GM21360 (cell line): ENCODE results near the gene EFNB2.

ENCODE experiments used
- ATAC-seq: cut with Tn5 transposase; IDR thresholded peaks from one replicate; pipeline ENCODE4 v1.9.1; 2021; ENCODE audit warnings: mild to moderate bottlenecking, moderate library complexity; ENCODE audit not compliant: unreplicated experiment

EFNB2 gene

DNA sequence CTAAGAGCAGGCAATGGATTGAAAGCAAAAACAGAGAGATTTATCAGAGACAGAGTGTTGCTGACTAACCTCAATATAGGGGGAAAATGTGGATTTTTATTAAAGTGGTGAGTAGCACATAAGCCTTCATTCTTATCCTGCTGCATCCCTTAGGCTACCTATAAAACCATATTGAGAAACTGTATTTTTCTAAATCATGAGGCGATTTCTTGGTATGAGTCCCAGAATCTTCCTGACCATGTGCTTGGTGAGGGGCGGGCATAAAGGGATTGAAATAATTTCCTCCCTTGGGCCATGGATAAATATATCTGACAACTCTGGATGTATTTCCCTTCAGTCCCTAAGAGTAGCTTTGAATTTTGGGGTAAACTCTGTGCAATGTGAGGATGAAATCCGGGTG, 72.8 kb downstream of the EFNB2 start:
- no peak for ATAC-seq

DNA sequence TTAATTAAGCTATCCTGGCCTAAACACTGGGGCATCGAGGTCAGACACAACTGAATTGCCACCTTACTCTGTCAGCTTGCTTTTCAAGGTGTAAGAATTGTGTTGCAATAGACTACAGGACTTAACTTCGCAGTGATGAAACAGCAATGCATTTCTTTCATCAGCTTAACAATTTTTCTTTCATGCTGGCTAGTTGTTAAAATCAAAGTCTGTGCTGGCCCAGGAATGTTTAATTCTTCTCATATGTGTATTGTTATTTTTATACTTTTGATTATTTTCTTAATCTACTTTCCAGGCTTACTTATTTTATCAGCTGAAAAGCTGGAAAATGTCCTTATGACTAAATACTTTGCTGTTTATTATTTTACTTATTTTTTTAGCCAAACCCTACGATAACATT, 79.7 kb downstream of the EFNB2 start:
- no peak for ATAC-seq

- ATAC-seq: no peak
Measured at GRCh38 chr13:106455190-106455589, 80.3 kb downstream of the EFNB2 start.

DNA sequence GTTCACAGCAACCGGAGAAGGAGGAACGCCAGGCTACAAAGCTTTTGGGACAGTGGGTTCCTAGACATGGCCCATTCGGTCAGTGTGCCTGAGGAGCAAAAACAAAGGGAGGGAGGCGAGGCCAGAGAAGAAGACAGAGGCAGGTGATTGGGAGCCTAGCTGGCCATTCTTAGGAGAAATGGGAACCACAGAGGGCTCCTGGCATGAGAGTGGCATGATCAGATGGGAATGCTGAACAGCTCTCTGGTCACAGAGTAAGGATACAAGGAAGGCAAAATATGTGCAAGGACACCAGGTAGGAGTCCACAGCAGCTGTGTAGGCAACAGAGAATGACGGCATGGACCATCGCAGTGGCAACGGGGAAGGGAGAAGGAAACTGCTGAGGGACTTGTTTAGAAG, 82.4 kb downstream of the EFNB2 start:
- ATAC-seq: no peak

DNA sequence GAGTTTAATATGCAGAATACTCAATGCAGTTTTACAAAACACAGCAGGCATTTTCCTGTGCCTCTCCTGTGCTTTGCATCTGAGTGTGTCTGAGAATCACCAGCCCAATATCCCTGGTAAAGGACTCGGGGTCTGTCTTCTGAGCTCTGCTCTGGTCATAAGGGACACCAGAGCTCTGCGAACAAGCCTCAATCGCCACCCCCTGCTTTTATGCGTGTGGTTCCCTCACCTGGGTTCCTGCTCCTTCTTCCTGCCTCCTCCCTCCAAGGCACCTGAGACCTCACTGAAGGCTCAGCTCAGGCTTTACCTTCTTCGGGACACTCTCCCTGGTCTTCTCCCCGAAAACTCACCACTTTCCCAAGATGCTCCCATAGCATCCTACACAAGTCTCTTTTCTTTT, 84.5 kb downstream of the EFNB2 start:
- ATAC-seq: no peak

- ATAC-seq: no peak
Measured at GRCh38 chr13:106449096-106449495, 86.4 kb downstream of the EFNB2 start.

- no peak for ATAC-seq
Measured at GRCh38 chr13:106445996-106446395, 89.5 kb downstream of the EFNB2 start.

- no peak for ATAC-seq
Measured at GRCh38 chr13:106443607-106444322, 91.7 kb downstream of the EFNB2 start.

- no peak for ATAC-seq
Measured at GRCh38 chr13:106440866-106441265, 94.6 kb downstream of the EFNB2 start.
